Neutrophil (primary cell): ENCODE data around the gene TAF6.

Source experiments
- H3K27ac ChIP-seq: fragments of 200-600 bp; sonication (generic); 2 replicates; pipeline ENCODE4 v1.5.1; 2016; ENCODE audit warnings: mild to moderate bottlenecking, moderate library complexity
- H3K27me3 ChIP-seq: fragments of 200-600 bp; sonication (generic); 2 replicates; pipeline ENCODE4 v1.6.0; 2016; ENCODE audit warnings: mild to moderate bottlenecking
- H3K36me3 ChIP-seq: fragments of 200-600 bp; sonication (generic); 2 replicates; pipeline ENCODE4 v1.5.1; 2017
- H3K4me1 ChIP-seq, 2 experiments: fragments of 200-600 bp in 1 of 2; sonication (generic) in 1 of 2; 1 replicate in 1 of 2; 2 replicates in 1 of 2; pipeline versions ENCODE4 v1.5.1 to v1.6.1; 2013 to 2016; ENCODE audit warnings: low read depth in 1 of 2, low read length in 1 of 2, mild to moderate bottlenecking in 1 of 2, moderate library complexity in 1 of 2; ENCODE audit not compliant: control insufficient read depth in 1 of 2, insufficient read depth in 1 of 2
- H3K4me3 ChIP-seq, 2 experiments: fragments of 200-600 bp in 1 of 2; sonication (generic) in 1 of 2; 1 replicate in 1 of 2; 2 replicates in 1 of 2; pipeline ENCODE4 v1.5.1; 2013 to 2016; ENCODE audit warnings: low read depth in 1 of 2, low read length in 1 of 2, mild to moderate bottlenecking in 1 of 2, moderate library complexity in 1 of 2
- H3K9me3 ChIP-seq: fragments of 200-600 bp; sonication (generic); 2 replicates; pipeline ENCODE4 v1.5.1; 2016
- CTCF ChIP-seq: fragments of 200-600 bp; sonication (generic); IDR thresholded peaks from 2 replicates; pipeline ENCODE4 v1.5.1; 2016; ENCODE audit warnings: antibody characterized with exemption

The TAF6 gene

GRCh38 chr7:100064162-100064561 is 55.0 kb downstream of the TAF6 start:
- Histone ChIP-seq H3K9me3 (no peaks in the 10 kb centered on the region), H3K36me3 (peaks cover 42% of the 10 kb centered on the region), H3K27ac (no peak overlapping the region), H3K4me1 (no peaks in the 10 kb centered on the region), H3K4me3 (no peak overlapping the region), H3K27me3 (no peaks in the 10 kb centered on the region)
- TF ChIP-seq CTCF = no peak

- H3K27ac ChIP-seq = no peak overlapping the region
- H3K9me3 ChIP-seq = no peaks in the 10 kb centered on the region
- peaks cover 50% of the 10 kb centered on the region for H3K36me3 ChIP-seq
- TF ChIP-seq CTCF = no peak
- H3K4me3 ChIP-seq = no peak overlapping the region
- no peaks in the 10 kb centered on the region for H3K4me1 ChIP-seq
- H3K27me3 ChIP-seq = no peaks in the 10 kb centered on the region
These were observed 55.8 kb downstream of the TAF6 start for GRCh38 chr7:100063376-100063775.

GRCh38 chr7:100061518-100062193 is 57.5 kb downstream of the TAF6 start:
- H3K27me3 ChIP-seq = no peaks in the 10 kb centered on the region
- H3K9me3 ChIP-seq = no peaks in the 10 kb centered on the region
- H3K4me3 ChIP-seq = no peak overlapping the region
- peaks cover 65% of the 10 kb centered on the region for H3K36me3 ChIP-seq
- TF ChIP-seq CTCF = no peak
- no peaks in the 10 kb centered on the region for H3K4me1 ChIP-seq
- H3K27ac ChIP-seq = no peak overlapping the region

DNA sequence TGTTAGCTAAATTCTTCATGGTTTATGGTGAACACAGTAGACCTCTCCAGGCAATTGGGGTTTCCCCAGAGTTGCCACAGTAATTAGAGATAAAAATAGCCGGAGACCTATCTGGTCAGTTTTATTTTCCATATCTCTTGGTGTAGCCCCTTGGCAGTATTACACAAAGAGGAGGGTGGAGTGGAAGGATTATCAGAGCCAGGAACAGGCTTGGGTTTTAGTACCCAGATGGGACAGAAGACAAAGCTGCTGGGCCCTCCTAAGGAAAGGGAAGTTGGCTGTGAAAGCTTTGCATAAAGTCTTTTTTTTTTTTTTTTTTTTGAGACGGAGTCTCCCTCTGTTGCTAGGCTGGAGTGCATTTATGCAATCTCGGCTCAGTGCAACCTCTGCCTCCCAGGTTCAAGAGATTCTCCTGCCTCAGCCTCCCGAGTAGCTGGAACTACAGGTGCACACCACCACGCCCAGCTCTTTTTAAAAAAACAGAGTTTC is 59.9 kb downstream of the TAF6 start:
- H3K36me3 ChIP-seq = peaks cover 57% of the 10 kb centered on the region
- no peaks in the 10 kb centered on the region for H3K4me1 ChIP-seq
- H3K4me3 ChIP-seq = no peak overlapping the region
- no peaks in the 10 kb centered on the region for H3K27me3 ChIP-seq
- no peaks in the 10 kb centered on the region for H3K9me3 ChIP-seq
- H3K27ac ChIP-seq = no peak overlapping the region
- TF ChIP-seq CTCF = no peak
